ENCODE measurements around the gene MRGPRD. TPM values are rescaled to one million over a fixed set of nuclear protein-coding genes. Genes with fewer than 3 reads are reported as not detected.

The MRGPRD gene
- total RNA-seq, 1 donor from 2014 or later: not detected

DNA sequence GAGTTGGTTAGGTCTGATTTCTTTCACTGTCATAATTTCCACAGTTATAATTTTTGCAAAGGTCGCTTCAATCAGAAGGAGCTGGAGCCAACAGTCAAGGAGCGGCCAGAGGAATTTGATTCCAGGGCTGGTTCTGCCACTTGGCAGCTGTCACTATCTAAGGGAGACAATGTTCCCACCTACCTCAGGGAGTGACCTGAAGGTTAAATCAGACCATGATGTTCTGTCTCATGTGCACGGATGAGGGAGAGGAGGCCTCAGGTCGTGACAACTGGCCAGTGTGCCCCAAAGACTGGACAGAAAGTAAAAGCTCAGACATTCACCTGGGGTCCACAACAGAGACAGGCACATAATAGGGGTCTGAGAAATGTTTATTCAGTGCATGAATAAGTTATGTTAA lies 7.6 kb downstream of the MRGPRD start:
- DNase-seq (ENCODE audit: extremely low read depth, low read depth, low spot score): no peak

DNA sequence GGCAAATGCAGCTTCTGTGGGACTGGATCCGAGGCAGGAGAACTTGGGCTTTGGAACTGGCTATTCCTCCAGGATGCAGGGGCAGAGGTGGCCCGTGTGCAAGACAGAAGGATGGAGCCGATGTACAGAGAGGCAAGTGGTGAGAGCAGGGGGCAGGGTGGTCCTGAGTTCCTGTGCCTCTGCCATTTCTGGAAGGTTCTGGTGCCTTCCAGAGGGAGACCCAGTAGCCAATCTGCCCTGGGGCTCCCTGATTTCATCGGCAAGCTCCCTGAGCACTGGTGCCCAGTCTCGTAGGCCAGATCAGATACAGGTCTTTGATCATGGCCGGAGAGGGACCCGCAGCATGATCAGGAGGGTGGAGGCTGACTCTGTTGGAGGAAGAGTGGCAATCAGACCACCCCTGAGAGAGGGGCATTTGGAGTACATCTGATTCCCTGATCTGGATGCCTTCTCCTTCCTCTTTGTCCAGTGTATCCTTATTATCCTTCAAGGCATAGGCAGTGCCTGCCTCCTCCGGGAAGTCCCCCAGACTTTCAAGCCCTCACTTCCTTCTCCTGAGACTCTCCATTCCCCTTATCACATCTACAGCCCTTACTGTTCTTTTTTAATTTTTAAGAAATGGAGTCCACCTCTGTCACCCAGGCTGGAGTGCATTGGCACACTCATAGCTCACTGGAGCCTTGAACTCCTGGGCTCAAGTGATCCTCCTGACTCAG lies 9.7 kb downstream of the MRGPRD start:
- no peak for DNase-seq (ENCODE audit: extremely low read depth, low read depth, low spot score)

- no peak for DNase-seq (ENCODE audit: extremely low read depth, low read depth, low spot score)
Measured at GRCh38 chr11:68969386-68969785, 11.4 kb downstream of the MRGPRD start.

- no peak for DNase-seq (ENCODE audit: extremely low read depth, low read depth, low spot score)
Measured at GRCh38 chr11:68968306-68969250, 12.2 kb downstream of the MRGPRD start.

DNA sequence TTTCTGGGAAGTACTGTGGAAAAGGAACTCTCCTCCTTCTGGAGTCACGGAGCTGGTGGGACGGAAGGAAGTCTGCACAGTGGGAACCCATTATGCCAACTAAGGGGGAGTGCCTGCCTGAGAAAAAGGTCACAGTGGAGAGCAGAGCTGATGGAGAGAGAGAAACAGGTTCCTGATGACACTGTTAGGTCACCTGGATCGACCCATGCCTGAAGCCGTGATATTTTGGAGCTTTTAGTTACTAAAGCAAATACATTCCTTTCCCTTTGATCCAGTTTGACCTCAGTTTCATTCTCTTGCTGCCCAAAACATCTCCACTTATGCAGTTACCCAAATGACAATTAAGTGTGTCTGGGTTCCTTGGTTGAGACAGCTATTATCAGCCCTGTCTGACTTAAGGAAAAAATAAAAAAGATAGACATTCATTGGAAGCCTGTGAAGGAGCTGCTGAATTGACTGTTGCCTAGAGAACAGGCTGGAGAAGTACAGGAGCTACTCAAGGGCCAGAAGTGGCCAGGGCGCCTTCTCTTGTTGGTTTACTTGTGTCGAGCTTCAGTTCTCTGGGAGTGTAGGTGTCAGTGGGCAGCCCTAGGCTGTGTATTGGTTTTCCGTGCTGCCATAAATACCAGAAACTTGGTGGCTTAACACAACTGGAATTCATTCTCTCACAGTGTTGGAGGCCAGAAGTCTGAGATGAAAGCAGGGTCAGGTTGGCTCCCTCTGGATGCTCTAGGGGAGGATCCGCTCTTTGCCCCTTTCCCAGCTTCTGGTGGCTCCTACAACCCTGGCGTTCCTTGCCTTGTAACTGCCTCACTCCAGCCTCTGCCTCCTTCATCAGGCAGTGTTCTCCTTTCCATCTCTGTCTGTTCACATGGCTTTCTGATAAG lies 13.6 kb downstream of the MRGPRD start:
- DNase-seq (ENCODE audit: extremely low read depth, low read depth, low spot score): no peak

DNA sequence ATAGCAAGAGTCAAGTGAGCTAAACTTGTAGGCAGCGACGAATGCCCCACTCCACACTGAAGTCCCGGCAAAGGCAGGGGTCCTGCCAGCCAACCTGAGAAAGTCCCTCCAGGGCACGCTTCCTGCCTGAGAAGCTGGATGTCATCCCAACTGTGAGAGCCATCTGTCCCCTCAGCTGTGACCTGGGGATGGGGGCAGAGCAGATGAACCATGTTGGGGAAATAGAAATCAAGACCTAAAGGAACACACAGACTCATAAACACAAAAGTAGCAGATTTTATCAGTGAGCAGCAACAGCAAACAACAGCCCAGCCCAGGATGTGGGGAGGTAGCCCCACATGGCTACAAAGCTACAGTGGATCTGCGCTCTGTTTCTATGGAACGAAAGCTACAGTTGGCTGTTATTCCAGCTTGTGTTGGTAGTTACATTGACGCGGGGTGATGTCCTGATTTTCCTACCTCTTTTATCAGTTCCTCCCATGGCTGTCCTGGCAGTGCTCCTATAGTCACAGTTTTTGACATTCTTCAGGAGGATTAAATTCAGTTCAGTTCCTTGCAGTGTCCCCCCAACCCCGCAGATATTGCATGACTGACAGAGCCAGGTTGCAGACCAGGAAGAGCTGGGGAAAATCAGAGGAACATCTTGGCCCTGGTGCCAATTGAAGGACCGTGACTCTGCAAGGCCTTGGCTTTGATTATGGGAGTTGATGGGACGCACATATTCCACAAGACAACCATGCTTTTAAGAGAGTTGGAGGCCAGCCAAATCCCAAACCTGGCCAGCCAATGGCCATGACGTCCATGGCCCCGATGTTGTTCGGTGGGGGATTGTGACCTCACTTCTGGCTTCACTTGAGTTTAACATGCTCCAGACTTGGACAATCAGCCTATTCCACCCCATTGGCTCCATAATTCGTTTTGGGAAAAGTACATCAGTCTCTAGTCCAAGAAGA lies 14.6 kb downstream of the MRGPRD start:
- no peak for DNase-seq (ENCODE audit: extremely low read depth, low read depth, low spot score)

DNA sequence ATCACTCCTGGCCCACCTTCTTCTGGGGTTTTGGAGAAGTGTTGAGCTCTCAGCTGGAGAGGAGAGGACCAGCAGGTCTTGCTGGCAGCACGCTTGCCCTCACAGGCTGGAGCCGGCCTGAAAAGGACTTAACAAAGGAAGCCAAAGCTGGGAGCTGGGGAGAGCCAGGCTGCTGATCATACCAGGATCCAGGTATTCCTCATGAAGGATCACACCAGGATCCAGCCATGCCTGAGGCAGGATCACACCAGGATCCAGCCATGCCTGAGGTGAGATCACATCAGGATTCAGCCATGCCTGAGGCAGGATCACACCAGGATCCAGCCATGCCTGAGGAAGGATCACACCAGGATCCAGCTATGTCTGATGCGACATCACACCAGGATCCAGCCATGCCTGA lies 17.0 kb downstream of the MRGPRD start:
- no peak for DNase-seq (ENCODE audit: extremely low read depth, low read depth, low spot score)

GRCh38 chr11:68962527-68963250 lies 18.1 kb downstream of the MRGPRD start:
- DNase-seq (ENCODE audit: extremely low read depth, low read depth, low spot score): no peak

DNA sequence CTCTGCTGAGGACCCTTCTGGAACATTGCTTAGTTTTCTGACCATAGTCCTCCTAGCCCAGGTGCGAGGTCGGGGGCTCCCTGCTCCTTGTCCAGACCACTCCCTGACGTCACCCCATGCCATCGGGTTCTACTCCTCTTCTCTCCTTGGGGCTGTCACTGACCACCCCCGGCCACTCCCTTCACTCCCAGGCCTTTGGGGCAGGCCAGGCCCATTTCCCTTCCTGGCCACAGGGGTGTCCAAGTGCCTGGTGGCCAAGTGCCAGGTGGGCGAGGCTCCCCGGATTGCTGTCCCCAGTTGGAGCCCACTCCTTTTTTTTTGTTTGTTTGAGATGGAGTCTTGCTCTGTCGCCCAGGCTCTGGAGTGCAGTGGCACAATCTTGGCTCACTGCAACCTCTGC lies 19.5 kb downstream of the MRGPRD start:
- DNase-seq (ENCODE audit: extremely low read depth, low read depth, low spot score): no peak

- no peak for DNase-seq (ENCODE audit: extremely low read depth, low read depth, low spot score)
Measured at GRCh38 chr11:68960294-68961071, 20.3 kb downstream of the MRGPRD start.

- no peak for DNase-seq (ENCODE audit: extremely low read depth, low read depth, low spot score)
Measured at GRCh38 chr11:68959465-68960293, 21.1 kb downstream of the MRGPRD start.

GRCh38 chr11:68958211-68958610 lies 22.6 kb downstream of the MRGPRD start:
- DNase-seq (ENCODE audit: extremely low read depth, low read depth, low spot score): no peak

GRCh38 chr11:68956547-68957254 lies 24.1 kb downstream of the MRGPRD start:
- DNase-seq (ENCODE audit: extremely low read depth, low read depth, low spot score): no peak

DNA sequence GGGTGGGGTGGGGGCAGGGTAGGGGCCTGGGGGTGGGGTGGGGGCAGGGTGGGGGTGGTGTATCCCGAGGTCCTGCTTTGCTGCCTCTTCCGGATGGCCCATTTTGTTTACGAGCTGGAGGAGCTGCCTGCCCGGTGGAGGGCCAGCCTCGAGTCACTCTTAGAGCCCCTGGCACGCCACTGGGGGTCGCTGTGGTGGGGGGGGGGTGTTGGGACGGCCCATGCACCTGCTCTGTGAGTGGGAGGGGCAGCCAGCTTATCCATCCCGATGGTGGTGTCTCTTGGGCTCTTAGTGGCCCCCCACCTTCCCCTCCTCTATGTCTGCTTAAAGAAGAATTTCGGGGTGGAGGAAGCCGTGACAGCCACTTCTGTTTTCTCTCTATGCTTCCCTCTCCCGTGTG lies 24.6 kb downstream of the MRGPRD start:
- DNase-seq (ENCODE audit: extremely low read depth, low read depth, low spot score): no peak

- no peak for DNase-seq (ENCODE audit: extremely low read depth, low read depth, low spot score)
Measured at GRCh38 chr11:68955607-68955958, 25.2 kb downstream of the MRGPRD start.

- DNase-seq (ENCODE audit: extremely low read depth, low read depth, low spot score): no peak
Measured at GRCh38 chr11:68954836-68955606, 25.8 kb downstream of the MRGPRD start.
